ENCODE measurements around the gene GLRA3. TPM values are rescaled to one million over a fixed set of nuclear protein-coding genes. Genes with fewer than 3 reads are reported as not detected.
"Not testable (repeated sequence)": the region's sequence is repeated elsewhere in the genome, so short reads cannot be mapped to it uniquely, and the experiment has no call there.

GLRA3 gene
- total RNA-seq, 2 experiments from 2014 or later: not detected

- no peaks in the 10 kb centered on the region for H3K36me3 Mint-ChIP-seq (ENCODE audit: low read depth)
- no peak overlapping the region for H3K4me3 Mint-ChIP-seq
These were observed 39.4 kb downstream of the GLRA3 start for GRCh38 chr4:174789657-174790056.

GRCh38 chr4:174778274-174778986 is 50.6 kb downstream of the GLRA3 start:
- H3K9me3 Mint-ChIP-seq; H3K4me1 Mint-ChIP-seq; H3K27me3 Mint-ChIP-seq; H3K36me3 Mint-ChIP-seq (ENCODE audit: low read depth); POLR2A ChIA-PET; H3K27ac Mint-ChIP-seq; H3K4me3 Mint-ChIP-seq; DNase-seq: not testable (repeated sequence)
- CTCF ChIA-PET: interaction anchor here (0.7 kb wide), 1 partner anchor 13 kb away, joined by 3 read pairs; no protein-coding TSS in a partner anchor

More at GRCh38 chr4:174789657-174790056, 39.4 kb downstream of the GLRA3 start:
- no peaks in the 10 kb centered on the region for H3K4me1 Mint-ChIP-seq
- no peaks in the 10 kb centered on the region for H3K9me3 Mint-ChIP-seq
- H3K27ac Mint-ChIP-seq: no peak overlapping the region
- CTCF ChIA-PET: no interaction called here
- POLR2A ChIA-PET: no interaction called here
- H3K27me3 Mint-ChIP-seq: no peaks in the 10 kb centered on the region
- no peak for DNase-seq

GRCh38 chr4:174775366-174775765 is 53.7 kb downstream of the GLRA3 start:
- Mint-ChIP-seq H3K4me3 (no peak overlapping the region), H3K4me1 (no peaks in the 10 kb centered on the region), H3K27ac (no peak overlapping the region), H3K36me3 (ENCODE audit: low read depth) (no peaks in the 10 kb centered on the region), H3K9me3 (no peaks in the 10 kb centered on the region), H3K27me3 (no peaks in the 10 kb centered on the region)
- ChIA-PET CTCF (no interaction called here), POLR2A (no interaction called here)
- no peak for DNase-seq

- Mint-ChIP-seq H3K4me1 (no peaks in the 10 kb centered on the region), H3K9me3 (no peaks in the 10 kb centered on the region), H3K27me3 (no peaks in the 10 kb centered on the region), H3K27ac (no peak overlapping the region), H3K36me3 (ENCODE audit: low read depth) (no peaks in the 10 kb centered on the region), H3K4me3 (no peak overlapping the region)
- POLR2A ChIA-PET: no interaction called here
- CTCF ChIA-PET: no interaction called here
- no peak for DNase-seq
These were observed 64.8 kb downstream of the GLRA3 start for GRCh38 chr4:174764105-174764729.

GRCh38 chr4:174763454-174764104 is 65.5 kb downstream of the GLRA3 start:
- DNase-seq: no peak
- ChIA-PET CTCF (no interaction called here), POLR2A (no interaction called here)
- Mint-ChIP-seq H3K27ac (no peak overlapping the region), H3K27me3 (no peaks in the 10 kb centered on the region), H3K36me3 (ENCODE audit: low read depth) (no peaks in the 10 kb centered on the region), H3K4me1 (no peaks in the 10 kb centered on the region), H3K9me3 (no peaks in the 10 kb centered on the region), H3K4me3 (no peak overlapping the region)

- CTCF ChIA-PET: no interaction called here
- DNase-seq: no peak
- POLR2A ChIA-PET: no interaction called here
- Mint-ChIP-seq H3K27ac (no peak overlapping the region), H3K27me3 (no peaks in the 10 kb centered on the region), H3K36me3 (ENCODE audit: low read depth) (no peaks in the 10 kb centered on the region), H3K4me1 (no peaks in the 10 kb centered on the region), H3K9me3 (no peaks in the 10 kb centered on the region), H3K4me3 (no peak overlapping the region)
These were observed 67.6 kb downstream of the GLRA3 start for GRCh38 chr4:174761451-174761850.

- POLR2A ChIA-PET: no interaction called here
- no peaks in the 10 kb centered on the region for H3K4me1 Mint-ChIP-seq
These were observed 71.3 kb downstream of the GLRA3 start for GRCh38 chr4:174757736-174758135.

GRCh38 chr4:174753021-174753420 is 76.0 kb downstream of the GLRA3 start:
- ChIA-PET POLR2A (no interaction called here), CTCF (no interaction called here)
- Mint-ChIP-seq H3K27me3 (no peaks in the 10 kb centered on the region), H3K27ac (no peak overlapping the region), H3K4me1 (no peaks in the 10 kb centered on the region), H3K4me3 (no peak overlapping the region), H3K9me3 (no peaks in the 10 kb centered on the region), H3K36me3 (ENCODE audit: low read depth) (no peaks in the 10 kb centered on the region)
- no peak for DNase-seq

More at GRCh38 chr4:174757736-174758135, 71.3 kb downstream of the GLRA3 start:
- no peak for DNase-seq
- CTCF ChIA-PET: no interaction called here
- Mint-ChIP-seq H3K36me3 (ENCODE audit: low read depth) (no peaks in the 10 kb centered on the region), H3K27me3 (no peaks in the 10 kb centered on the region), H3K9me3 (no peaks in the 10 kb centered on the region), H3K27ac (no peak overlapping the region), H3K4me3 (no peak overlapping the region)

- Mint-ChIP-seq H3K9me3 (no peaks in the 10 kb centered on the region), H3K27ac (no peak overlapping the region), H3K4me1 (no peaks in the 10 kb centered on the region), H3K4me3 (no peak overlapping the region), H3K27me3 (no peaks in the 10 kb centered on the region), H3K36me3 (ENCODE audit: low read depth) (no peaks in the 10 kb centered on the region)
- DNase-seq: no peak
- ChIA-PET POLR2A (interaction anchor here (0.6 kb wide), 1 partner anchor 14 kb away, joined by 4 read pairs; no protein-coding TSS in a partner anchor), CTCF (no interaction called here)
These were observed 77.0 kb downstream of the GLRA3 start for GRCh38 chr4:174752026-174752425.

GRCh38 chr4:174749091-174749490 is 80.0 kb downstream of the GLRA3 start:
- ChIA-PET CTCF (no interaction called here), POLR2A (no interaction called here)
- H3K9me3 Mint-ChIP-seq: peaks cover 2% of the 10 kb centered on the region
- H3K27ac Mint-ChIP-seq: no peak overlapping the region
- no peak overlapping the region for H3K4me3 Mint-ChIP-seq
- no peak for DNase-seq
- no peaks in the 10 kb centered on the region for H3K4me1 Mint-ChIP-seq
- no peaks in the 10 kb centered on the region for H3K27me3 Mint-ChIP-seq
- no peaks in the 10 kb centered on the region for H3K36me3 Mint-ChIP-seq (ENCODE audit: low read depth)

GRCh38 chr4:174746710-174747109 is 82.3 kb downstream of the GLRA3 start:
- H3K4me3 Mint-ChIP-seq: no peak overlapping the region
- no peaks in the 10 kb centered on the region for H3K4me1 Mint-ChIP-seq
- no peak for DNase-seq
- CTCF ChIA-PET: no interaction called here
- H3K27ac Mint-ChIP-seq: no peak overlapping the region
- POLR2A ChIA-PET: no interaction called here
- no peaks in the 10 kb centered on the region for H3K27me3 Mint-ChIP-seq
- peaks cover 2% of the 10 kb centered on the region for H3K9me3 Mint-ChIP-seq
- H3K36me3 Mint-ChIP-seq (ENCODE audit: low read depth): no peaks in the 10 kb centered on the region

GRCh38 chr4:174742561-174742960 is 86.5 kb downstream of the GLRA3 start:
- no peak overlapping the region for H3K4me3 Mint-ChIP-seq
- H3K9me3 Mint-ChIP-seq: peaks cover 2% of the 10 kb centered on the region
- no peak overlapping the region for H3K27ac Mint-ChIP-seq
- ChIA-PET POLR2A (no interaction called here), CTCF (no interaction called here)
- no peak for DNase-seq
- no peaks in the 10 kb centered on the region for H3K4me1 Mint-ChIP-seq
- H3K36me3 Mint-ChIP-seq (ENCODE audit: low read depth): no peaks in the 10 kb centered on the region
- H3K27me3 Mint-ChIP-seq: no peaks in the 10 kb centered on the region

- Mint-ChIP-seq H3K27ac (no peak overlapping the region), H3K36me3 (ENCODE audit: low read depth) (no peaks in the 10 kb centered on the region), H3K4me3 (no peak overlapping the region), H3K9me3 (peaks cover 2% of the 10 kb centered on the region), H3K4me1 (no peaks in the 10 kb centered on the region), H3K27me3 (no peaks in the 10 kb centered on the region)
- DNase-seq: no peak
- POLR2A ChIA-PET: no interaction called here
- CTCF ChIA-PET: no interaction called here
These were observed 89.5 kb downstream of the GLRA3 start for GRCh38 chr4:174739576-174739975.

Measured in activated CD4-positive, alpha-beta T cell treated with anti-CD3 and anti-CD28 coated beads, Interleukin-2, amount 10 ng/mL, durations not matched to agents 7 days and 5 days (primary cell).